CD1c-positive myeloid dendritic cell (primary cell): ENCODE measurements around the gene B4GALT7.
A peak's percentile ranks its signal among the peaks of the same experiment; 100 is the strongest.

Source experiments
- DNase-seq: peaks from one replicate; pipeline ENCODE4 v3.0.0-alpha.2; 2016; ENCODE audit errors: extremely low spot score

B4GALT7 gene

DNA sequence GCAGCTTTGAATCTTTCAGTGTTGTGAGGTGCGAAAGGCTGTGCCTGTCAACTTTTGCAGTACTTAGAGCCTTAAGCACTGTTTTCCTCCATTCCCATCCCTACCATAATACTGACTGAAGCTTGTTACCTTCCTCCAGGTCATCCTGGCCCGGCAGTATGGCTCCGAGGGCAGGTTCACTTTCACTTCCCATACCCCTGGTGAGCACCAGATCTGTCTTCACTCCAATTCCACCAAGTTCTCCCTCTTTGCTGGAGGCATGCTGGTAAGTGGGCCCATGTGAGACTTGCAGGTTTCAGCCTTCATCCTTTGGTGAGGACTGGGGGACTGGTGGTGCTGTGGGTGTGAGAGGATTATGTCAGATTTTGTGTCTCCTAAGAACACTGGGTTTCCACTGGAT, 6.4 kb upstream of the B4GALT7 start:
- no peak for DNase-seq

DNA sequence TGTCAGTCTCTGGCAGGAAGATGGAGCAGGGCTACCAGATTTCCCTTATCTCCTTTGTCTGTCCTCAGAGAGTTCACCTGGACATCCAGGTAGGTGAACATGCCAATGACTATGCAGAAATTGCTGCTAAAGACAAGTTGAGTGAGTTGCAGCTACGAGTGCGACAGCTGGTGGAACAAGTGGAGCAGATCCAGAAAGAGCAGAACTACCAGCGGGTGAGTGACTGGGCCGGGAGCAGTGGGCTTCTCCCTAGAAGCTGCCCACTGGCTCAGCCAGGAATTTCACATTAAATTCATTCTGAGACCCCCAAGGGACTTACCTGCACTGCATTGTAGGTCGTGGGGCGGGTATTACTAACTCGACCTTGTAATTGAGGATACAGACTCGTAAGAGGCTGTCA, 5.9 kb upstream of the B4GALT7 start:
- DNase-seq, result no peak

DNA sequence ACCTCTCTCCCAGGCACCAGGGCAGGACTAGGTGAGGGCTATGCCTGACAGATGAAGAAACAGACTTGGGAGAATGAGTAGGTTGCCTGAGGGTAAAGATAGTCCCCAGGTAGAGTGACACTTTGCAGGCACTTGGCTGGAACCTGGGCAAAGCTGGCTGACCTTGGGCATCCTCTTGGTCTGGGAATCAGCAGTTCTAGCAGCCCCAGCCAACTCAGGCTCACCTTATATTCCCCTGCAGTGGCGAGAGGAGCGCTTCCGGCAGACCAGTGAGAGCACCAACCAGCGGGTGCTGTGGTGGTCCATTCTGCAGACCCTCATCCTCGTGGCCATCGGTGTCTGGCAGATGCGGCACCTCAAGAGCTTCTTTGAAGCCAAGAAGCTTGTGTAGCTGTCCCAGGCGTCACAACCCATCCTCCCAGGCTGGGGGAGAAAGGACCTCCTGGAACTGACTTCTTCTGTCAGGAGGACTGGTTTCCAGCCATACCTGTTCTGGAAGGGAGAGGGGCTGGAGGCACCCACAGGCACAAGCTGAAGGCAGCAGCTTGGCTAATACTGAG, 4.8 kb upstream of the B4GALT7 start:
- DNase-seq, result no peak

DNA sequence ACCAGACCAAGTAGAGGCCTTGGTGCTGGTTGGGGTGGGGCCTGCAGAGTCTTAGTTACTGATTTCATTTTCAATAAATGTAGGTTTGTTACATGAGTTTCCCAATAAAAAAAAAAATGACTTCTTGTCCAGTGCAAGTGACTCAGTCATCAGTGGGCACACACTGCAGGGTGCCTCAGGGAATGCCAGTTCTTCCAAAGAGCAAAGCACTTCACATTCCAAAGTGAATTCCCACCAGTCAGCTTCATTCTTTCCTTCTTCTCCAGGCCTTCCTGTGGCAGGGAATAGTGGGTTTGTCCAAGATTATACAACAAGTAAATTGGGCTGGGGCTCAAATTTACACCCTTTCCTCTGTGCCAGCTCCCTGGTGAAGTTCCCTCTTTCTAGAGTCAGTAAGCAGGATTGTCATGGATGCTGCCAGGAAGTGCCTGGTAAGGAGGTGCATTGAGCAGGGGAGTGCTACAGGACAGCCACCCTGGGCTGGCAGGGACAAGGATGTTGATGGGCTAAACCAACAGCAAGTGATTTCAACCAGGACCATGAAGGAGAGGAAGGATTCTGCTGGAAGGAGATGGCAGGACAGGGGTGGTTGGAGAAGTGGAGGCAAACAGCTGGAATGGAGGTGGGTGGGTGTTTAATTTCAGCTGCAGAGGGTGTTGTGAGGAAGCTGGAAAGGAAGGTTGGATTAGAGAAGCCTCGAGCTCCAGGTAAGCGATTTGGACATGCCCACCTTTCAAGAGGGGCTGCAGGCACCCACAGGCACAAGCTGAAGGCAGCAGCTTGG, 3.7 kb upstream of the B4GALT7 start:
- no peak for DNase-seq

DNA sequence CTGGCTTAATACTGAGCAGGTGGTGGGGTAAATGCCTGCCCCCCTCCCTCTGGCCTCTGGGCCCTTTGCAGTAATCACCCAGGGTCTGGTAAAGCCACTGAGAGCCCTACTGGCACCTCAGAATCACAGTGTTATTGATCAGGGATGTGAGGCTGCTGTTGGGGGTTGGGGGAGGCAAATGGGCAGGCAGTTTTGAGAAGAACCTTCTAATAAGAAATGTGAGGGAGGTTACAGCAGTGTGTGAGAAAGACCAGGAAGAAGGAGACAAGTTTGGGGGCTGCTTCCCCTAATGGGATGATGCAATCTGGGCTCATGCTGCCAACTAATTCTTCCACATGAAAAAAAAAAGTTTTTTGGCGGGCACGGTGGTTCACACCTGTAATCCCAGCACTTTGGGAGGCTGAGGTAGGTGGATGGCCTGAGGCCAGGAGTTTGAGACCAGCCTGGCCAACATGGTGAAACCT, 3.1 kb upstream of the B4GALT7 start:
- no peak for DNase-seq

DNA sequence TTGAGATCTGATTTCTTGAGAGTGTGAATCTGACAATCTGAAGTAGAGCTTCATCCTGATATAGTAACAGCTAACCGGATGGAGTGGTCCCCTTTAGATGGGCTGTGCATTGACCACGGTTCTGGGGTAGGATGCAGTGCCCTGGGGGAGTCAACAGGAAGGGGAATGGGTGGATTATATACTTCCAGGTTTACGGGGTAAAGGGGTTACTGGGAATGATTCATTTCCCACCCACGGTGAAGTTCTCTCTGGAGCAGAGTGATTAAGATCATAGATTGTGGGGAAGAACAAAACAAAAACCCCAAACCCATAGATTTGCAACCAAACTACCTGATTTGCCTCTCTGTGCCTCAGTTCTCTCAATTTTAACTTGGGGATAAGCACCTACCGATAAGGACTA, 1.5 kb upstream of the B4GALT7 start:
- DNase-seq, result peak; percentile 5

DNA sequence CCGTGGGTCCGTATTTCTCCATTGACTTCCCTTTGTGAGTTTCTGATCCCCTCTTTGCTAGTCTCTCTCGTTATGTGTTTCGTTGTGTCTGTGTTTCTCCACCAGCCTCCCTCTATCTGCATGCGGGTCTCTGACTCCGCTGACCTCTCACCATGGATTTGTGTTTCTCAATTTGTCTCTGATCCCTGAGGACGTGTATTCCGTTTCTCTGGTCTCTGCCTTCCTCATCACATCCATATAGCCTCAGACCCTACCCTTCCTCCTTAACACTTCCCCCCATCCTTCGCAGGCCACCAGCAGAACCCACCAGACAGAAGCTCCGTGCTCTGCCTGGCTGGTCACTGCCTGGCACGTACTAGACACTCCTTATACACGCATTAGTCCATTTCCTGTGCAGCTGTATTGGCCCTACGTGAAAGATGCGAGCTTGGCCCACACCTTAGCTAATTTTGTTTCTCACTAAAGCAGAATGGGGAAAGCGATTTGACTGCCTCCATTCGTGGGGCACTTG, 631 bp downstream of the B4GALT7 start:
- DNase-seq, result no peak

DNA sequence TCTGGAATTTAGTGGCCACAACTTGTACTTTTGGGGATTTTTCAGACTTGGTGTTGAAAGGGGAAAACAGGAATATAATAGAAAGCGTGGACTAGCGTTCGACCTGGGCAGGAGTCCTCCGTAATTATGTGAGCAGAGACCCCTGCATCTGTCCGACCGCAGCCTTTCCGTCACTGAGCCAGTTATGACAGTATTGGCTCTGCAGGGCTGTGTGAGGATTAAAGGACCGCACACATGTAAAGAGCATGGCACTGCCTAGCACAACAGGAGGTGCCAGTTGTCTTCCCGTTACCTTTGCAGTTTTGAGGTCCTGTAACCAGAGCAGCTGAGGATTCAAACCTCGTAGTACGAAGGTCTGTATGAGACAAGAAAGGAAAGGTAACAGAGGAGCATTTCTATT, 1.2 kb downstream of the B4GALT7 start:
- no peak for DNase-seq

DNA sequence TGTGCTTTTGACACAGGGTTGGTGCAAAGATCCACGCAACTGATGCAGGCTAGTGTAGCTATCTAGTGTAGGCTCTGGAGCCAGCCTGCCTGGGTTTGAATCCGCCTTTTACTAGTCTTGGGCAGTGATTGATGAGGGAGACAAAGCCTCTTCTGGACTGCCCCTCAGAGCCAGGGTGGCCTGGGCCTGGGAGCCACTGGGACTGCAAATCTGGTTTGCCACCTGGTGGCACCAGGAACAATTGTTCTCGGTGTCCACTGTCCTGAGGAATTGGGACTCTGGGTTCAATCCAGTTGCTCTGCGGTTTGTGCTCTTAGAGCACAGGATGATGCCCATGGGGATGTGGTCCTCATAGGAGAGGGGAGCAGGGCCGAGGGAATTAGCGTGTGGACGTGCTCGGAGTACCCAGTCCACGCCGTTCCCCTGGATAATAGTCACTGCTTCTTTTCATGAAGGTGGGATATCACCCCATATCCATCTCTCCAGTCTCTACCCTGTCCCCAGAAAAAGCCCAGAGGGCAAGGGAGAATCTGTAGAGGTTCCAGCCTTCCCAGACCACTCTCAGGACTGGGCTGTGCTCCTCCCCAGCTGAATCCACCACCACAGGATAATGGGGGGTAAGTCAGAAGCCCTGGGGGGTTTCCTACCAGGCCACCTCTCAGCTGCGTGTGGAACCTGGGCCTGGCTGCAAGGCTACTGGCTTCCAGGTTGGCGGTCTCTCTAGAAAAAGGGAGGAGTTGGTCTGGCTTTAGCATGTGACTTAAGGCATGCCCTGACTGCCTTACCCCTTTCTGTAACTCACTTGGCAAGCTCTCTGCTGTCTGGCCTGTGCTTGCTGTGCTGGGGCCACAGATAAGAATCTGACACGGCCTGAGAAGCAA, 1.9 kb downstream of the B4GALT7 start:
- DNase-seq, result no peak

DNA sequence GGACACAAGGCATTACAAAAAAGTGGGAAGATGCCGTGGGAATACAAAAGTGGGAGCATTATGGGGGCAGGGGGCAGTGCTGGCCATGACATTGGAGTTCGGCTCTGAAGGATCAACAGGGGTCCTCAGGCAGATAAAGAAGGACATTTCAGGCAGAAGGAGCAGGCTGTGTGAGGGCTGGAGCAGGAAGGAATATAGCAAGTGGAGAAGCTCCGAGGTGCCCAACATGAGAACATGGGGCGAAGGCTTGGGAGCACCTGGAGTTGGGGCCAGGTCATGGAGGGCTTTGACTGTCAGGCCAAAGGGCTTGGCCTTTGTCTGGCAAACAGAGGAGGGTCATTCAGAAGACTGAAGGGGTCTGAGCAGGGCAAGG, 2.5 kb downstream of the B4GALT7 start:
- DNase-seq, result no peak

DNA sequence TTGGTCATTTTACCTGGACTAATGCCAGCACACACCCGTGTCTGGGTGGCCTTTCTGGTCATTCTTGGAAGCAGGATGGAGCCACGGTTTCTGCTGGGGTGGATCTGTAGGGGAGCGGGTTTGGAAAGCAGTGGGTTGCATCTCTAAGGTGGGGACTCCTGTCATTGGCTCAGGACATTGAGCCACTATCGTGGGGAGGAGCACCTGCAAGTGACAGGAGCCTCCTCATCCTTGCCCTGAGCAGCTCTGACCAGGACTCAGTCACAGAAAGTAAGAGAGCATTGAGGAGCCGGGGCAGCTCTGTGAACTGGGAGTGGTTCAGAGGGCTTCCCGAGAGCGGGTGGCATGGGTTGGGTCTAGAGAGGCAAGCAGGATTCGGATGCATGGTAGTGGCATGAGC, 3.7 kb downstream of the B4GALT7 start:
- DNase-seq, result no peak

DNA sequence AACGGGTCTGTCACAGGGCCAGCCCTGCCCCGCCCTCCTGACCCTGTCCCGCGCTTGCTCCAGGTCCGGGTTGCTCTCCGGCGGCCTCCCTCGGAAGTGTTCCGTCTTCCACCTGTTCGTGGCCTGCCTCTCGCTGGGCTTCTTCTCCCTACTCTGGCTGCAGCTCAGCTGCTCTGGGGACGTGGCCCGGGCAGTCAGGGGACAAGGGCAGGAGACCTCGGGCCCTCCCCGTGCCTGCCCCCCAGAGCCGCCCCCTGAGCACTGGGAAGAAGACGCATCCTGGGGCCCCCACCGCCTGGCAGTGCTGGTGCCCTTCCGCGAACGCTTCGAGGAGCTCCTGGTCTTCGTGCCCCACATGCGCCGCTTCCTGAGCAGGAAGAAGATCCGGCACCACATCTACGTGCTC, 4.2 kb downstream of the B4GALT7 start:
- no peak for DNase-seq

DNA sequence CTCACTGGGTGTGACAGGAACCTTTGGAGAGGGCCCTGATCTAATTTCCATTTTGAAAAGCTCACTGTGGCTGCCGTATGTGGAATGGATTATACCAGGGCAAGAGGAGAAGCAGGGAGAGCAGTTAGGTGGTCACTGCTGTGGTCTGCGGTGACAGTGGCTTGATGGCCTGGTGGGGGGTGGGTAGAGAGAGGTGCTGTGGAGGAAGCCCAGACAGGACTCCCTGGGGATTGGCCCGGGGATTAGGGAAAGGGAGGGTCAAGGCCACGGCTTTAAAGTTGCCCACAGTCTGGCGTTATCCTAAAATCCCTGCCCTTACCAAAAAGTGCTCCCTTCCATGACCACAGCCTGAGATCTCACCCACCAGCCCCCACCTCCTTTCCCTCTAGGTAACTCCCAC, 4.7 kb downstream of the B4GALT7 start:
- no peak for DNase-seq

DNA sequence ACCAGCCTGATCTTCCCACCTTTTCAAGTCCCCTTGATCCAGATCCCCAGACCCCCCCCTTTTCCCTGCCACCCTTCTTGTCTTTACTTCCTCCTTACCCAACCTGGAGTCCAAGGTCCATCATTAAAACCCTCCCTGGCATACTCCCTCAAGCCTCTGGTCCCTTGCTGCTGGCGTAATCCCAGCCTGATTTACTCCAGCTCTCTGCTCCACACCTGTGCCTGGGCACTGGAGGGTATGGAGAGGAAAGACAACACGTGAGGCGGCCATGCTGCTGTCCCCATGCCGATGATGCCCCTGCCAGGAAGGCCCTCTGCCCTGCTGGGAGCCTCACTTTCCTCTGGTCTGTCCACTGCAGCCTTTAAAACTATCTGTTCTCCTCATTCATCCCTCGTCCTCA, 5.1 kb downstream of the B4GALT7 start:
- DNase-seq, result no peak

DNA sequence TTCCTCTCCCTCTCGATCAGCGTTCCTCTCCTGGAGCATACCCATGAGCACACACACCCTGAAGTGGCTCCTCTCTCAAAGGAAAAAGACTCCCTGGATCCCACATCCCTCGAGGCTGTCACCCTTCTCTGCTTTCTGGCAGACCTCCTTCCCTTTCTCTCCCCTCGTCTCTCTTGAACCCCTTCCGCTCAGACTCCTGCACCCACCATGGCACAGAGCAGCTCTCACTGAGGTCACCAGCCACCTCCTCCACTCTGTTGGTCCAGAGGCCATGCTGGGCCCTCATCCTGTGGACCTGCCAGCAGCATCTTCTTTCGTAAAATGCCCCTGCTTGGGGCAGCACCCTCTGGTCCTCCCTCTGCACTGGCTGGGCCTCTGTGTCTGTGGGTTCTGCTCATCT, 5.7 kb downstream of the B4GALT7 start:
- no peak for DNase-seq

DNA sequence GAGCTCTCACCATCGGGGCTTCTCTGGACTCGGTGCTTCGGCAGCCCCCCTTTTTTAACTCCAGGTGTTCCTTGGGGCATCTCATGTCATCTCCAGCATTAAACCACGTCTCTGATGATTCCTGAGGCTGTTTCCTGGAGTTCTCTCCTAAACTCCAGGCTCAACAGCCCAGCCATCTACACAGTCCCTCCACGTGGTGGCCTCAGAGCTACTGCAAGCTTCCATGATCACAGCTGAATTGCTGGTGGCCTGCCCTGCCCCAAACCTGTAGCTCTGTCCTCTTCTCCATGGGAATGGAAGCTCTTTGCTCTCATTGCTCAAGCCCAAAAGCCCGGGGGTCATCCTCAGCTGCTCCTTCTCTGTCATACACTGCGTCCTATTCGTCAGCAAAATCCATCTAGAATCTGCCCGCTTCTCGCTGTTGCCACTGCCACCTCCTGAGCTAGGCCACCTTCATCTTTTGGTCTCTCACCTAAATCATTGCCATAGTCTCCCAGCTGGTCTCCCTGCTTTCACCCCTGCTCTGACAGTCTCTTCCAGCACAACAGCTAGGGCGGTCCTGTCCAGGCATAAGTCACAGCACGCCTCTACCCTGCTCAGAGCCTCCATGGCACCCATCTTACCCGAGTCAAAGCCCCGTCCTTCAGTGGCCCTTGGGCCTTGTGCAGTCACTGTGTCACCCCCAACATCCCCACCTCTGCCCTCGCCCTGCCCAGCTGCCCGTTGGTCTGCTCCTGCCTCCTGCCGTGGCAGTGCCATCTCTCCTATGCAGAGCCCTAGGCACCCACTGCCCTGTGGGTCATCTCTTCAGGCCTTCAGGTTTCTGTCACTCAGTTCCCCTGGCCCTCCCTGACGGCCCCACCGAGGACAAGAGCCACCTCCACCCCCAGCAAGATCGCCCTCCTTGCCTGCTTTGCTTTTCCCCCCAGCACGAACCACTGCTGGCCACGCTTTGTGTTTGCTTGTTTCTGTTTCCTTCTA, 6.4 kb downstream of the B4GALT7 start:
- DNase-seq, result no peak

DNA sequence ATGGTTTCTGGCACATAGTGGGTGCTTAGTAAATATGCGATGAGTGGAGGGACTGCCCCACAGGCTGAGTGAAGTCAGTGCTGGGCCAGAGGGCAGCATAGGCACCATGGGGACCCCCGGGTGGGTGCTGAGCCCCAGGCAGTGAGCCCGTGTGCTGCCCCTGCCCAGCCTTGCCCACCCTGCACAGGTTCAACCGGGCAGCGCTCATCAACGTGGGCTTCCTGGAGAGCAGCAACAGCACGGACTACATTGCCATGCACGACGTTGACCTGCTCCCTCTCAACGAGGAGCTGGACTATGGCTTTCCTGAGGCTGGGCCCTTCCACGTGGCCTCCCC, 7.2 kb downstream of the B4GALT7 start:
- no peak for DNase-seq

DNA sequence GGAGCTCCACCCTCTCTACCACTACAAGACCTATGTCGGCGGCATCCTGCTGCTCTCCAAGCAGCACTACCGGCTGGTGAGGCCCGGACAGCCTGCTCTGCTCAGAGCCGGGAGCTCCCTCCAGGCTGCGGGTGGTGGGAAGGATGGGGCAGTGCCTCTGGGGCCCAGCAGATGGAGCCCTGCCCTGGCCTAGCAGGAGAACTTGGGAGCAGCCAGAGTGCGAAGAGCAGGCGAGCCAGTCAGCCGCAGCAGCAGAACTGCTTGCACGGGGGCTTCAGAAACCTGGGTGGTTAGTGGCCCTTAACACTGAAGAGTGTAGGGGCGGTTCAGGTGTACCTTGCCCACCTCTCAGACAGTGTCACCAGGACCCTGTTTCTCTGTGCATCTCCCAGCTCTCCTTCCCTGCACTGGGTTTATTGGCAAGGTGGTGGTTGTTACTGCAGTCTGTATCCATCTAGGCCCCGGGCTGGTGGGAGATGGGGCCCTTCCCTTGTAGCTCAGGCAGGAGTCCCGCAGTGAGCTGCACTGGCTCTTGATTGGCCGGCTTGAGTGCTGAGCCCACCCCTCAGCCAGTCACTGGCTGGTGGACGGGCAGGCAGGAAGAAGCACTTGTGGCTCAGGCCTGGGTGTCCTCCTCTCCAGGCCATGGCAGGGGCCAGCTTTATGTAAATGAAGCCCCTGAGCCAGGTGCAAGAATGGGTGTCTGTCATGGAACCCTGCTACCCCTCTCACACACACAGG, 7.7 kb downstream of the B4GALT7 start:
- DNase-seq, result peak; percentile 64

DNA sequence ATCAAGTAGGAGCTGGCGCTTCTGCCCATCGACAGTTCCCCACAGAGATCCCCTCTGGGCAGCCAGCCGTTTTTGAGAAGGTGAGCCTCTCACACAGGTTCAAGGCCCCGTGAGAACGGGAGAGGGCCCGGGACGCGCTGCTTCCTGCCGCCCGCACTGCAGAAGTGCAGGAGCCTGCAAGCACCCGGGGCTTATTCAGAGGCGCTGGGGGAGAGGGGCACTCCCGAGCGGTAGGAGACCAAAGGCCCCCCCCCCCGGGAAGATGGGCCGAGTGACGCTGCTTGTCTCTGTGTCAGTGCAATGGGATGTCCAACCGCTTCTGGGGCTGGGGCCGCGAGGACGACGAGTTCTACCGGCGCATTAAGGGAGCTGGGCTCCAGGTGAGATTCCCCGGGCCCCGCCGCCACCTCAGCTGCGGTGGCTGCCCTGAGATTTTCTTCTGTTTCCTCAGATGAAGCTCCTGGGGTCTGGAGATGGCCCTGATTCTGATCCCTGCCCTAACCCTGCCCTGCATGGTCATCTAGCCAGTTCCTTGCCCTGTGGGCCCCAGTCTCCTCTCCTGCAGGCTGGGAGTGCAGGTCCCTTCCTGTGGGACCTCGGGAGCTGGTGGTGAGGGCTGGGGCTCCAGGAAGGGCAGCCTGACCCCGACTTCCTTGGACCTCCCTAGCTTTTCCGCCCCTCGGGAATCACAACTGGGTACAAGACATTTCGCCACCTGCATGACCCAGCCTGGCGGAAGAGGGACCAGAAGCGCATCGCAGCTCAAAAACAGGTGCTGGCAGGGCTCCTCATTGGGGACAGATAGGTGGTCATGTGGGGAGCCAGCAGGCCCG, 8.5 kb downstream of the B4GALT7 start:
- no peak for DNase-seq
